ENCODE measurements around the gene DMP1.
"Not testable (repeated sequence)": the region's sequence is repeated elsewhere in the genome, so short reads cannot be mapped to it uniquely, and the experiment has no call there.

The DMP1 gene

GRCh38 chr4:87688316-87688715 is 38.2 kb downstream of the DMP1 start:
- DNase-seq (ENCODE audit: low spot score) = no peak

GRCh38 chr4:87690947-87691346 is 40.9 kb downstream of the DMP1 start:
- not testable (repeated sequence) for DNase-seq (ENCODE audit: low spot score)

GRCh38 chr4:87692060-87692459 is 42.0 kb downstream of the DMP1 start:
- not testable (repeated sequence) for DNase-seq (ENCODE audit: low spot score)

GRCh38 chr4:87697272-87697671 is 47.2 kb downstream of the DMP1 start:
- no peak for DNase-seq (ENCODE audit: low spot score)

- no peak for DNase-seq (ENCODE audit: low spot score)
These were observed 47.9 kb downstream of the DMP1 start for GRCh38 chr4:87697945-87698344.

GRCh38 chr4:87698394-87698793 is 48.3 kb downstream of the DMP1 start:
- no peak for DNase-seq (ENCODE audit: low spot score)

- DNase-seq (ENCODE audit: low spot score) = no peak
These were observed 53.9 kb downstream of the DMP1 start for GRCh38 chr4:87704001-87704400.

- DNase-seq (ENCODE audit: low spot score) = no peak
These were observed 57.3 kb downstream of the DMP1 start for GRCh38 chr4:87707279-87707918.

Measured in left forelimb (tissue), 1 donor.